H9 (cell line): Measurements from ENCODE around the gene ZBTB25. TPM values are rescaled to one million over a fixed set of nuclear protein-coding genes. Genes with fewer than 3 reads are reported as not detected.

Experiments used
- DNase-seq: peaks from one replicate; pipeline ENCODE4 v3.0.0-alpha.2; 2017
- H2AFZ ChIP-seq: one replicate; pipeline ENCODE4 v1.6.1; 2013; ENCODE audit warnings: mild to moderate bottlenecking, low read length, control low read depth, moderate library complexity
- H2AK5ac ChIP-seq: 2 replicates; pipeline ENCODE4 v1.6.1; 2013; ENCODE audit warnings: low read length, control low read depth, mixed read lengths; ENCODE audit not compliant: insufficient read length
- H2BK120ac ChIP-seq: one replicate; pipeline ENCODE4 v1.6.1; 2013; ENCODE audit warnings: low read depth, mild to moderate bottlenecking, low read length, control low read depth, inconsistent platforms; ENCODE audit not compliant: poor library complexity, severe bottlenecking
- H2BK12ac ChIP-seq: 2 replicates; pipeline ENCODE4 v1.6.1; 2013; ENCODE audit warnings: low read length, control low read depth, mixed read lengths, low read depth; ENCODE audit not compliant: insufficient read length
- H2BK15ac ChIP-seq: 2 replicates; pipeline ENCODE4 v1.6.1; 2013; ENCODE audit warnings: low read depth, low read length, control low read depth
- H2BK20ac ChIP-seq: one replicate; pipeline ENCODE4 v1.6.1; 2013; ENCODE audit warnings: low read depth, mild to moderate bottlenecking, low read length, control low read depth, inconsistent platforms; ENCODE audit not compliant: poor library complexity, severe bottlenecking
- H2BK5ac ChIP-seq: 2 replicates; pipeline ENCODE4 v1.6.1; 2013; ENCODE audit warnings: low read length, control low read depth, mixed read lengths; ENCODE audit not compliant: insufficient read length
- H3K14ac ChIP-seq: 2 replicates; pipeline ENCODE4 v1.6.1; 2013; ENCODE audit warnings: low read length, control low read depth; ENCODE audit not compliant: insufficient read depth
- H3K18ac ChIP-seq: 2 replicates; pipeline ENCODE4 v1.6.1; 2013; ENCODE audit warnings: low read depth, mild to moderate bottlenecking, mixed read lengths, low read length, control low read depth; ENCODE audit not compliant: insufficient read length
- H3K23ac ChIP-seq: 2 replicates; pipeline ENCODE4 v1.6.1; 2013; ENCODE audit warnings: low read length, control low read depth, mixed read lengths, low read depth; ENCODE audit not compliant: insufficient read length
- H3K23me2 ChIP-seq: 2 replicates; pipeline ENCODE4 v1.6.1; 2013; ENCODE audit warnings: low read depth, mild to moderate bottlenecking, mixed read lengths, low read length, control low read depth; ENCODE audit not compliant: insufficient read length, poor library complexity, severe bottlenecking
- H3K27ac ChIP-seq: 2 replicates; pipeline ENCODE4 v1.5.1; 2013; ENCODE audit warnings: low read length, control low read depth, mixed read lengths, low read depth; ENCODE audit not compliant: insufficient read length
- H3K27me3 ChIP-seq: 2 replicates; pipeline ENCODE4 v1.6.1; 2013; ENCODE audit warnings: low read length, control low read depth, inconsistent platforms; ENCODE audit not compliant: insufficient read depth
- H3K4ac ChIP-seq: 2 replicates; pipeline ENCODE4 v1.6.1; 2013; ENCODE audit warnings: low read depth, mild to moderate bottlenecking, control low read depth, inconsistent platforms, low read length, moderate library complexity
- H3K4me1 ChIP-seq: 2 replicates; pipeline ENCODE4 v1.6.1; 2013; ENCODE audit warnings: low read length, control low read depth, inconsistent platforms; ENCODE audit not compliant: insufficient read depth
- H3K4me2 ChIP-seq: 2 replicates; pipeline ENCODE4 v1.6.1; 2013; ENCODE audit warnings: low read length, control low read depth, mixed read lengths; ENCODE audit not compliant: insufficient read length, insufficient read depth
- H3K56ac ChIP-seq: 2 replicates; pipeline ENCODE4 v1.6.1; 2013; ENCODE audit warnings: low read depth, mild to moderate bottlenecking, mixed read lengths, low read length, control low read depth; ENCODE audit not compliant: insufficient read length
- H3K79me1 ChIP-seq: 2 replicates; pipeline ENCODE4 v1.6.1; 2013; ENCODE audit warnings: low read depth, mild to moderate bottlenecking, moderate library complexity, low read length, control low read depth, inconsistent platforms; ENCODE audit not compliant: insufficient read depth, poor library complexity, severe bottlenecking
- H3K79me2 ChIP-seq: 2 replicates; pipeline ENCODE4 v1.6.1; 2013; ENCODE audit warnings: low read length, control low read depth, inconsistent platforms; ENCODE audit not compliant: insufficient read depth
- H3K9ac ChIP-seq: 2 replicates; pipeline ENCODE4 v1.6.1; 2013; ENCODE audit warnings: low read length, control low read depth, mixed read lengths; ENCODE audit not compliant: insufficient read length; ENCODE audit errors: extremely low read depth
- H3K9me3 ChIP-seq: one replicate; pipeline ENCODE4 v1.6.1; 2013; ENCODE audit warnings: low read depth, low read length, inconsistent platforms; ENCODE audit not compliant: control insufficient read depth
- H3T11ph ChIP-seq: one replicate; pipeline ENCODE4 v1.6.1; 2013; ENCODE audit warnings: mild to moderate bottlenecking, low read length, control low read depth, inconsistent platforms
- H4K20me1 ChIP-seq: one replicate; pipeline ENCODE4 v1.6.1; 2013; ENCODE audit not compliant: control insufficient read depth, insufficient read length, insufficient read depth
- H4K5ac ChIP-seq: 2 replicates; pipeline ENCODE4 v1.6.1; 2013; ENCODE audit warnings: low read depth, mild to moderate bottlenecking, mixed read lengths, low read length, control low read depth; ENCODE audit not compliant: insufficient read length
- H4K8ac ChIP-seq: replicated peaks from 2 replicates; pipeline ENCODE4 v1.6.1; 2013; ENCODE audit warnings: low read length, control low read depth, mixed read lengths, low read depth; ENCODE audit not compliant: insufficient read length
- H4K91ac ChIP-seq: 2 replicates; pipeline ENCODE4 v1.6.1; 2013; ENCODE audit warnings: low read depth, mild to moderate bottlenecking, moderate library complexity, mixed read lengths, low read length, control low read depth; ENCODE audit not compliant: insufficient read length
- H3K27ac Mint-ChIP-seq, 3 experiments: 2 replicates in 2 of 3; 3 replicates in 1 of 3; pipeline ENCODE4 v1.8.0; 2020 to 2021; ENCODE audit warnings: mixed read lengths in 3 of 3, mild to moderate bottlenecking in 1 of 3, moderate library complexity in 1 of 3
- H3K27me3 Mint-ChIP-seq: 2 replicates; pipeline ENCODE4 v1.8.0; 2021; ENCODE audit warnings: low read depth, mild to moderate bottlenecking, moderate library complexity, mixed read lengths
- H3K36me3 Mint-ChIP-seq, 3 experiments: 2 replicates in 2 of 3; 3 replicates in 1 of 3; pipeline ENCODE4 v1.8.0; 2020 to 2021; ENCODE audit warnings: low read depth in 3 of 3, mixed read lengths in 3 of 3; ENCODE audit not compliant: insufficient read depth in 1 of 3
- H3K4me1 Mint-ChIP-seq, 2 experiments: 2 replicates each; pipeline ENCODE4 v1.8.0; 2020; ENCODE audit warnings: mixed read lengths in 2 of 2
- H3K4me3 Mint-ChIP-seq, 2 experiments: 2 replicates in 1 of 2; 3 replicates in 1 of 2; pipeline ENCODE4 v1.8.0; 2020 to 2021; ENCODE audit warnings: mild to moderate bottlenecking in 2 of 2, mixed read lengths in 2 of 2, moderate library complexity in 1 of 2
- H3K9me3 Mint-ChIP-seq, 2 experiments: 2 replicates in 1 of 2; 3 replicates in 1 of 2; pipeline ENCODE4 v1.8.0; 2020; ENCODE audit warnings: mild to moderate bottlenecking in 2 of 2, mixed read lengths in 2 of 2, moderate library complexity in 1 of 2
- WGBS: extraction: QIAGEN DNeasy Blood & Tissue Kit; methylation state at CpG from one replicate; pipeline ENCODE4 v1.1.7; 2013; ENCODE audit warnings: missing lambda C conversion rate, low lambda C conversion rate, mixed read lengths; ENCODE audit not compliant: insufficient read length; ENCODE audit errors: extremely low coverage; 5-methylcytosine and 5-hydroxymethylcytosine counted together
- total RNA-seq: library from RNA; stranded (reverse); gene quantifications from 2 replicates; pipeline ENCODE4 v1.2.1, GENCODE V29; 2021
- TF ChIP-seq, protein P1 (sequence below): fragments of 200-600 bp; sonication (generic); conservative IDR thresholded peaks from 3 replicates; pipeline ENCODE4 v1.8.0; 2021; ENCODE audit warnings: antibody characterized with exemption, mild to moderate bottlenecking

The ZBTB25 gene
- total RNA-seq, 1 experiment from 2014 or later: 8.2 TPM

DNA sequence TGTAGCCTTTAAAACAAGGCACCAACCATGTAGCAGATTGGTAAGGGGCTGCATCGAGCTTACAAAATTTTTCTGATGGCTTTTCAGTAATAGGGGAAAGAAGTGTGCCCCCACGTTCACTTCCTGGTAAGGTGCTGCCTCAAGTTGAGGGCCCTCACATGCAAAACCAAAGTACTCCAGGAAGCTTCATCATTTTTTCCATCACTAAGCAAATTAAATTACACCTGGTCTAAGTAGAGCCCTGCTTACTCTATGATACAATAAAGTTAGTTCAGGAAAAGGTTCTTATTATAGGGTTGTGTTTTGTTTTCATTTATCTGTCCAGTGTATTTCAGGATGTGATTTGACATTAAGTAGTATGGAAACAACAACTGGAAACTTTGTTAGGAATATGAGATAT, 53.4 kb downstream of the ZBTB25 start:
- Histone ChIP-seq H2BK120ac (no peak overlapping the region), H3K56ac (no peak overlapping the region), H2BK15ac (no peak overlapping the region), H3K27me3 (no peaks in the 10 kb centered on the region), H4K91ac (no peak overlapping the region), H3K18ac (no peak overlapping the region), H3K23me2 (no peaks in the 10 kb centered on the region), H3K4me1 (no peaks in the 10 kb centered on the region), H3K9ac (no peak overlapping the region), H3K23ac (no peak overlapping the region), H4K8ac (no peak overlapping the region), H2BK20ac (no peak overlapping the region), H2AFZ (no peak overlapping the region), H3K14ac (no peak overlapping the region), H3K79me2 (no peaks in the 10 kb centered on the region), H2BK5ac (no peak overlapping the region), H4K5ac (no peak overlapping the region), H2BK12ac (no peak overlapping the region), H2AK5ac (no peak overlapping the region), H3K9me3 (no peaks in the 10 kb centered on the region), H3K4me2 (no peak overlapping the region), H3K27ac (no peak overlapping the region), H4K20me1 (no peaks in the 10 kb centered on the region), H3K4ac (no peak overlapping the region), H3K79me1 (no peaks in the 10 kb centered on the region), H3T11ph (no peak overlapping the region)
- H3K4me3 Mint-ChIP-seq: no peak overlapping the region
- H3K36me3 Mint-ChIP-seq: peaks cover 28 to 80% (median 49%) of the 10 kb centered on the region in 3 experiments; a peak in 6 of 7 replicates
- DNase-seq: no peak
- TF ChIP-seq, protein P1, sequence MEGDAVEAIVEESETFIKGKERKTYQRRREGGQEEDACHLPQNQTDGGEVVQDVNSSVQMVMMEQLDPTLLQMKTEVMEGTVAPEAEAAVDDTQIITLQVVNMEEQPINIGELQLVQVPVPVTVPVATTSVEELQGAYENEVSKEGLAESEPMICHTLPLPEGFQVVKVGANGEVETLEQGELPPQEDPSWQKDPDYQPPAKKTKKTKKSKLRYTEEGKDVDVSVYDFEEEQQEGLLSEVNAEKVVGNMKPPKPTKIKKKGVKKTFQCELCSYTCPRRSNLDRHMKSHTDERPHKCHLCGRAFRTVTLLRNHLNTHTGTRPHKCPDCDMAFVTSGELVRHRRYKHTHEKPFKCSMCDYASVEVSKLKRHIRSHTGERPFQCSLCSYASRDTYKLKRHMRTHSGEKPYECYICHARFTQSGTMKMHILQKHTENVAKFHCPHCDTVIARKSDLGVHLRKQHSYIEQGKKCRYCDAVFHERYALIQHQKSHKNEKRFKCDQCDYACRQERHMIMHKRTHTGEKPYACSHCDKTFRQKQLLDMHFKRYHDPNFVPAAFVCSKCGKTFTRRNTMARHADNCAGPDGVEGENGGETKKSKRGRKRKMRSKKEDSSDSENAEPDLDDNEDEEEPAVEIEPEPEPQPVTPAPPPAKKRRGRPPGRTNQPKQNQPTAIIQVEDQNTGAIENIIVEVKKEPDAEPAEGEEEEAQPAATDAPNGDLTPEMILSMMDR: no peak
- H3K27me3 Mint-ChIP-seq: no peaks in the 10 kb centered on the region
- WGBS: no CpG with 5 or more reads among the region's 2 CpGs
- no peak overlapping the region for H3K27ac Mint-ChIP-seq
- H3K9me3 Mint-ChIP-seq: no peaks in the 10 kb centered on the region
- H3K4me1 Mint-ChIP-seq: no peaks in the 10 kb centered on the region
